GM12874 (cell line): ENCODE results near the gene PHEX.

Source experiments
- CTCF ChIP-seq: IDR thresholded peaks from 2 replicates; pipeline ENCODE4 v1.5.1; 2011; ENCODE audit warnings: low read depth, mild to moderate bottlenecking, control low read depth, low read length, moderate library complexity; ENCODE audit not compliant: insufficient read depth

Gene PHEX

GRCh38 chrX:22206781-22207180 is 174.7 kb downstream of the PHEX start:
- TF ChIP-seq CTCF = no peak

GRCh38 chrX:22220941-22221340 is 188.8 kb downstream of the PHEX start:
- TF ChIP-seq CTCF = no peak

- TF ChIP-seq CTCF = no peak
These were observed 202.3 kb downstream of the PHEX start for GRCh38 chrX:22234380-22234779.

GRCh38 chrX:22237479-22237878 is 205.4 kb downstream of the PHEX start:
- no peak for TF ChIP-seq CTCF

- no peak for TF ChIP-seq CTCF
These were observed 214.5 kb downstream of the PHEX start for GRCh38 chrX:22246620-22247019.

GRCh38 chrX:22247169-22247568 is 215.0 kb downstream of the PHEX start:
- TF ChIP-seq CTCF = no peak

GRCh38 chrX:22248401-22248800 is 216.3 kb downstream of the PHEX start:
- TF ChIP-seq CTCF = no peak

- no peak for TF ChIP-seq CTCF
These were observed 217.2 kb downstream of the PHEX start for GRCh38 chrX:22249371-22249770.
